Dermis blood vessel endothelial cell (primary cell): Measurements from ENCODE around the gene HSF5. TPM values are rescaled to one million over a fixed set of nuclear protein-coding genes. Genes with fewer than 3 reads are reported as not detected.

Source experiments
- DNase-seq: peaks from one replicate; pipeline ENCODE4 v3.0.0; 2010
- total RNA-seq: library from RNA; depleted of rRNA; stranded (reverse); fragments of >200 nt; gene quantifications from 2 replicates; pipeline ENCODE4 v1.2.3, GENCODE V29; 2014

The HSF5 gene, protein sequence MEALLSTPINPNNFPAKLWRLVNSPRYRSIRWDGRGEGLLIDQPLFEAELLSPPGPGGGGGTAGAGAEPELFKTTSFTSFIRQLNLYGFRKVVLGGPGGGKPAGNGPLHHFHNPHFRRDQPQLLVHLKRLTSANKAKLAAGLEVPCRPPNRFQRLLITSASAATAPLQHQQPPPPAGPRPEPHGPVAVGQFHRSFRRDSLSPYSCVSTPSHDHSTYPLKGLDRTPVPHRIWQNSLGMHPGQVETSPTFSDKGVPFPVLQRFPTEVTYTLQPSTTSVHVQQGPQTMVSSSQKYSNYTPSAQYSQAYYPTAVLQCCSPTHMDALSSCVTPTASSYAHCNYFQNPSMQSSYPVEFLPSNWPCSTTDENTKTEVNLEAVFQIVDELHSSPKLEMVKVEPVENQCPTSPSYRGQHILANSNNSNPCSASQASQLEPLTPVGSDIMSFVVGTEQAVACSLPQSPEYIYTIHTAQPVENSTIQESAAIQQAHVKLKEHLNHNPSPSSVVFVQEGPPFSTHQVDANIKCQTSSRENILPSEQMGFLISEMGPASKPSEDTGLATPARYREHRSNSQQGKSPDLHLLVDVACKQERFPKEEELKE
- total RNA-seq, result 0.05 and 0.17 TPM in 2 replicates

- DNase-seq, result peak; percentile 34
These were observed at the start of gene HSF5 for GRCh38 chr17:58487589-58488427. Gene HSF5 (minus strand): TSS chr17:58488408. CDS start chr17:58488274, 134 bp downstream.

- DNase-seq, result no peak
These were observed 49.1 kb upstream of the HSF5 start for GRCh38 chr17:58537266-58537665.

DNA sequence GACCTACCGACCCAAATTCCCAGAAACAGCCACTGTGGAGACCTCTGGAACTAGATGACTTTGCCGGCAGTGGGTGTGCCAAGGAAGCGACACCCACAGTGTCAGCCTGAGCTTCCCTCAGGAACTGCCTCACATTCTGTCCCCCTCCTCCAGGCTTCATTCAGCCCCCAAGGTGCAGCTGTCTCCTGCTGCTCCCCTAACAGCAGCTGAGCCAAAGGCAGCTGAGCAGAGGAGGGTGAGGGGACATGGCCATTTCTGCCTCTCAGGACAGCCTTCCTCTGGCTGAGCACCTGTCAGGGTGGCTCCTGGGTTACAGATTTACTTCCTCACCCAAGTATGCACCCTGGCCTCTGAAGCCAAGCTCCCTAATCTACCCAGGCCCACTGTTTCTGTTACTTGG, 48.3 kb upstream of the HSF5 start:
- no peak for DNase-seq

DNA sequence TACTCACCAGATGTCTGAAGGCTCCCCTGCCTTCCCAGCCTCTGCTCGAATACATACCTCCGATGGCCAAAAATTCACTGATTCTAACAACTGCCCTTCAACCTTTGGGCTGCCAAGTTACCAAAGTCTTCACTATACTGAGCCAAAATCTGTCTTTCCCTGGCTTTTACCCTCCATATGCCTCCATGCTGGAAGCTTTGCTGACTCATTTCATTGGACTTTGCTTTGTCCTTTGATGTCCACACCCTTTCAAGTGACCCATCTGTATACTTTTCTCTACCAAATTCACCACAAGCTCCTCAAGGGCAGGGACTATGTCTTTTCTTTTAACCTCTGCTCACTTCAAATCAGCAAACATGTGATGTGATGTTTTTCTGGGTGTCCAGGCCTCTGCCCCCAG, 47.2 kb upstream of the HSF5 start:
- no peak for DNase-seq

GRCh38 chr17:58534901-58535421, 46.8 kb upstream of the HSF5 start:
- no peak for DNase-seq

DNA sequence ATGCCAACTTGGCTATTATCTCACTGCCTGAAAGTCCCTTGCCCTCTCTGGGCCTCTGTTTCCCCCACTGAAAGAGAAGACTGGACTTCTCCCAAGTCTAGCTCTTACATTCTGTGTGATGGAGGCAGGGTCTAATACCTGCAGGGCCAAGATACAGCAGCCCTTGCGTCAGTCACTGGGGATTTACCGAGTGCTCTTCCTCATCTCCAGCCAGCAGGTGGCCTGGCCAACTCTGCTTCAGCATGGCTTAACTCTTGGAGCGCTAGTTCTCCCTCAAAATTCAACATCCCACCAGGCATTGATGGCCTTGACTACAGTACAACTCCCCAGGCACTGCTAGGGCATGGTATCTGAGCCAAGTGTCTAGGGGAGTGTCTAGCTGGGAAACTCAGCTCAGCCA, 46.1 kb upstream of the HSF5 start:
- no peak for DNase-seq

DNA sequence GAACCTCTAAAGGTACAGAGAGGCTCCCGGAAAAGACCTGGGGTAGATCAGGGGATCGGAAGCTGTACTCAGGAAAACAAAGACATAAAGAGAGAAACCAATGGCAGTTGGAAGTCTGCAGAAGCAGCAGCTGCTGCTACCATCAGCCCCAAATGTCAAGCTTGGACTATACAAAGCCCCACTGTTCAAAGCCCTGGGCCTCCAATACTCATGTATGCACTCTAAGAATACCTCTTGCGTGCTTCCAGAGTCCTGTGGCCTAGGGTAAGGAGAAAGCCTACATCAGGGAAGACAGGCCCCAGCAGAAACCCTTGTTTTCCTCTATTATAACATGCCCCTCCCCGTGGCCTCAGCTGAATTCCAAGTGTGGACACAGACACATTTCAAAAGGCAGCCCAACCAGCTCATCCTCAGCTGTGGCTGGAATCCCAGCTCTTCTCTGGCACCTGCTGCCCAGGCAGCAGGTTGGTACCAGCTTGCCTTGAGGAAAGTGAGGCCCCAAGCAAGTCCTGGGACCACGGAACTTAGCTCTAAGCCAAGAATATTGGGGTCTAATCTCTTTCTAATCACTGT, 45.5 kb upstream of the HSF5 start:
- DNase-seq, result no peak

GRCh38 chr17:58532555-58532951, 44.3 kb upstream of the HSF5 start:
- no peak for DNase-seq

- DNase-seq, result peak; percentile 65
These were observed 43.7 kb upstream of the HSF5 start for GRCh38 chr17:58531661-58532554.

GRCh38 chr17:58531122-58531521, 42.9 kb upstream of the HSF5 start:
- no peak for DNase-seq

DNA sequence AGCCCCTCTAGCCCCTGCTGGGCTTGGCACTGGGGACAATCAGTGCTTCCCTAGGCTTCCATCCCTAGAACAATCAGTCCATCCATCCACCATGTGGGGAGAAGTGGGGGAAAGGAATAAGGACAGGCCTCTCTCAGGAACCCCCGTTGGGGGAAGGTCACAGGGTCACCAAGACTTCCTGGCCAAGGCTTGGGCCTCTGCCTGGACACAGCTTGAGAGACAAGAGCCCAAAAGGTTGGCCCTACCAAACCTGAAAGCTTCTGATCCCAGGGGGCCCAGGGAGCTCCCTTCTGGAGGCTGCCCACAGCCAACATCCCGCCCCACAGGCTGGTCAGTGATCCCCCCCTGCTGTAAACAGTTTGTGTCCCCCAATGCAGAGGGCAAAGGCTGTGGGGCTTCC, 42.4 kb upstream of the HSF5 start:
- DNase-seq, result no peak

DNA sequence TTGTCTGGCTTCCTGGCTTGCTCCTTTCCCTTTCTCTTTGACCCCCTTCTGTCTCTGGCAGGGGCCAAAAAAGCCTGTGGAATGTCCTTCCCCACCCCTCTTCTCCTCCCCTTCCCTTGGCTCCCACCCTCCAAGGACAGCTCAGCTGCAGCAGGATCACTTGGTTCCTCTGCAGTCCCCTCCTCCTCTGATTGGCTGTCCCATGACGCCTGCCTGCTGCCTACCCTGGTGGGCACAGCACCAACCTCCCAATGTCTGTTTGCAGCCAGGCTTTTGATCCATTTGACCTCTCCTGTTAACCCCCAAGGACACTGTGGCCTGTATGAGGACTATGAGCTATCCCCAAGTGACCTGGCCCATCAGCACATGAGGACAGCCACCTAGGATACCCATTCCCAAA, 41.1 kb upstream of the HSF5 start:
- DNase-seq, result no peak

DNA sequence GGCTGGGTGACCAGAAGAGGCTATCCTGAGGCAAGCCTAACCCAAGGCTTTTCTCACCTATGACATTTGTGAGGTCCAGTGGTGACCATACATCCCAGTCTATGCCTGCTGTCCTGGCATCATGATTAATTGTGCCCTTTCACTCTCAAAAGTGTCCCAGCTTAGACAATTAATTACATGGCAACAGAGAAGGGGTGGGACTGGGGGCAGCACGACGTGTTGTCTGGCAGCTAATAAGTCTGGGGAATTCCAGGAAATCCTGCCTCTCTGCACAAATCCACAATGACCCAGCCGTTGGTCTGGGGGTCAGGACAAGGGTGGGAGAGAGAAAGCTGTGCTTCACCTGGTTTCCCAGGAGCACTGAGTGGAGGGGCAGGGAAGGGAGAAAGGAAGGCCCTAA, 40.2 kb upstream of the HSF5 start:
- peak; percentile 73 for DNase-seq

DNA sequence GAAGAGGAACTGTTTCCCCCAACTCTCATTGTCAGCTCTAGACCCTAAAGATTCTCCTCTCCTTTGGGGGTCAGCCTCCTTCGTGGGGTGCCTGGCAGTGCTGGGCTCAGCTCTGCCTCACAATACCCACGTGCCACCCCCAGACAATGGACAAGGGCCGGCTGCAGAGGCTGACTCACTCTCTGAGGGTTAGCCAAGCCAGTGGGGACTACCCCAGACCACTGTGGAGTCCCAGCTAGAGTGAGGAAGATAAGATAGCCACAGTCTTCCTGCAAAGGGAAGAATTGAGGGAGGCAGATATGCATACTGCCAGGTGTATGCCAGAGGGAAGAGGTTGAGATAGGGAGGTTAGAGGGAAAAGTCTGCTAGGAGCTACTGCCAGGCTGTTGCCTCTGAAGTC, 39.7 kb upstream of the HSF5 start:
- peak; percentile 77 for DNase-seq

GRCh38 chr17:58527306-58527705, 39.1 kb upstream of the HSF5 start:
- DNase-seq, result peak; percentile 27

DNA sequence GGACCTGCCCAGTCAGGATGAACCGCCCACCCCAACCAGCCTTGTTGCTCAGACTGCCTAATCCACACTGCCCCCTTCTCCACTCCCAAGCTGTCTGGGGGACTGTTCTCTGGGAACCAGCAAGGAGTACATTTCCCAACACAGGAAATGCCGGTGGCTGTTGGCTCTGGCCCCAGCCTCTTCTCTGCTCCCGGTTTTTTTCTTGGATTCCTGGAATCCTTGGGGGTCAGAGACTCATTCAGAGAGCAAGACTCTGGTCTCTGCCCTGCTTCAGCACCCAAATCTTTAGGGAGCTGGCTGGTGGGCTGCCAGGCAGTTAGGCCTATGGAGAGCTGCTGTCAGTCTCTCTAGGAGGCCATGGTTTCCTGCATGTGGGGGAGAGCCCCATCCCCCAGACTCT, 37.0 kb upstream of the HSF5 start:
- peak; percentile 81 for DNase-seq

GRCh38 chr17:58521680-58522079, 33.5 kb upstream of the HSF5 start:
- no peak for DNase-seq

- peak; percentile 60 for DNase-seq
These were observed 32.7 kb upstream of the HSF5 start for GRCh38 chr17:58520843-58521430.

DNA sequence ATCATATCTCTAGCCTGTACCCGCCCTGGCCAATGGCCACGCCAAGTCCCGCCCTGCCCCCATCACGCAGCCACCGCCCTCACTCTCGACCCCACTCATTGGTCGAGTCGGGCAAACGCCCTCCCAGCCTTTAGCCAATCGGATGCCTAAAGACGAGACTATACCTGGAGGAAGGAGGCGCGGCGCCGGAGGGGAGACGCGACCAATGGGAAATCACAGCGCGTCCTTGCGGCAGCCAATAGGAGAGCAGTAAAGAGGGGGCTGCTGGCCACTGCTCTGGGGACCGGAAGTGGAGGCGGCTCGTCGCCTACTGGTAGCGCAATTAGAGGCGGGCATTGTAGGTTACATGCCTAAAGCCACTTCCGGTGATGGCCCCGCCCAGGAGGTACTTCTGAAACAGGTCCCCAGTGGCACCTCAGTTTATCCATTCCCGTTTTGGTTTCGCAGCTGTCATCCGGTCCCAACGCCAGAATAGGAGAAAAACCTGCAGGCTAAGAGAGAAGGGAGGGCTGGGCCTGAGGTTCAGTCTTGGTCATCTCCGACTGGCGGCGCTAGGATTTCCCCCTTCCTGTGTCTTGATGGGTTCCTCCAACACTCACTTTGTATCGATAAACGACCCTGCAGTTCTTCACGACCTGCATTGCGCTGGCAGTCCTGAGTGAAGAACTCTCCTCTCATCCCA, 29.9 kb upstream of the HSF5 start:
- DNase-seq, result peak; percentile 100

DNA sequence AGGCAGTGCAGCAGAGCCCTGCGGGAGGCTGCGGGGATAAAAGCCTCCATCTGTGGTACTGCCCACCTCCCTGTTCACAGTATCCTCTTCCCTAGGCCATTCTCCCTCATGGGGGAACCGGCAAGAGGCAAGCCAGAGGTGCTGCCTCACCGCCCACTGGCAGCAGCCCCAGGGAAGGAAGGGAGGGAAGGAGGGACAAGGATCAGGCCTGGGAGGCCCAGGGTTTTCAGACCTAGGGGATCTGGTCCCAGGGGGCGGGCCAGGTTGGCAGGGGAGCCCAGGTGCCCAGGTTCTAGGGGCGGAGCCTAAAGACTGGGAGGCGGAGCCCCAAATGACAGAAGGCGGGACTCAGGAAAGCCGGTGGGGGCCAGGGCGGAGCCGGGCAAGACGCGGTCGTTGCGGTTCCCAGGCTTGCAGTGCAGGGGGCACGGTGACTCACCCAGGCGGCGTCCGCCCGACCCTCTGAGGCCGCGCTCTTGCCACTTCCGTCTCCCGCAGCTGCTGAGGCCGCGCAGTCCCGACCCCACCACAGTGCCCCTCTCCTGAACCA, 29.2 kb upstream of the HSF5 start:
- no peak for DNase-seq
